PFSK-1 (cell line): ENCODE measurements around the gene KRTAP3-3.

ENCODE experiments used
- POLR2AphosphoS5 ChIP-seq: IDR thresholded peaks from 2 replicates; pipeline ENCODE4 v1.6.1; 2012; ENCODE audit warnings: low read depth, mild to moderate bottlenecking, control low read depth, low read length, moderate library complexity
- SIN3A ChIP-seq: IDR thresholded peaks from 2 replicates; pipeline ENCODE4 v1.6.1; 2012; ENCODE audit warnings: mild to moderate bottlenecking, low read length, moderate library complexity, borderline replicate concordance; ENCODE audit not compliant: insufficient read depth

DNA sequence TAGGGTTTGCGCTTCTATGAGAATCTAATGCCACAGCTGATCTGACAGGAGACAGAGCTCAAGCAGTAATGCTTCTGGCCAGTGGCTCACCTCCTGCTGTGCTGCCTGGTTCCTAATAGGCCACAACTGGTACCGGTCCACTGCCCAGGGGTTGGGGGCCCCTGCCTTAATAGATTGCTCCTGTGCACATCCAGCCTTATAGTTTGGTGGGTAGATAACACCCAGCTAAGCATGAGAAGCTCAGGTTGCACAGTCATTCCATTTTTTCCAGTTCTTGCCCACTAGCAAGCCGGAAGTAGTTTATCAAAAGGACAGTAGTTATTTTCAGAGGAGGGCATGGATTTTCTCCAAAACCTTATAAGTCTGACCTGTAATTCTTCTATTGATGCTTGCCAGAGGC lies 25.5 kb upstream of the KRTAP3-3 start:
- TF ChIP-seq SIN3A: no peak
- TF ChIP-seq POLR2AphosphoS5: no peak
